Measurements from ENCODE around the gene LNP1. TPM values are rescaled to one million over a fixed set of nuclear protein-coding genes. Genes with fewer than 3 reads are reported as not detected.

The LNP1 gene
- total RNA-seq, 1 donor from 2014 or later = 1.9 TPM

- Histone ChIP-seq H3K36me3 (no peaks in the 10 kb centered on the region), H3K27me3 (no peaks in the 10 kb centered on the region), H3K4me3 (no peak overlapping the region), H3K4me1 (no peaks in the 10 kb centered on the region), H3K27ac (no peak overlapping the region), H3K9me3 (peaks cover 3% of the 10 kb centered on the region)
- intact Hi-C loops (cut with DNase I) = no loop called here
- TF ChIP-seq, protein P1, sequence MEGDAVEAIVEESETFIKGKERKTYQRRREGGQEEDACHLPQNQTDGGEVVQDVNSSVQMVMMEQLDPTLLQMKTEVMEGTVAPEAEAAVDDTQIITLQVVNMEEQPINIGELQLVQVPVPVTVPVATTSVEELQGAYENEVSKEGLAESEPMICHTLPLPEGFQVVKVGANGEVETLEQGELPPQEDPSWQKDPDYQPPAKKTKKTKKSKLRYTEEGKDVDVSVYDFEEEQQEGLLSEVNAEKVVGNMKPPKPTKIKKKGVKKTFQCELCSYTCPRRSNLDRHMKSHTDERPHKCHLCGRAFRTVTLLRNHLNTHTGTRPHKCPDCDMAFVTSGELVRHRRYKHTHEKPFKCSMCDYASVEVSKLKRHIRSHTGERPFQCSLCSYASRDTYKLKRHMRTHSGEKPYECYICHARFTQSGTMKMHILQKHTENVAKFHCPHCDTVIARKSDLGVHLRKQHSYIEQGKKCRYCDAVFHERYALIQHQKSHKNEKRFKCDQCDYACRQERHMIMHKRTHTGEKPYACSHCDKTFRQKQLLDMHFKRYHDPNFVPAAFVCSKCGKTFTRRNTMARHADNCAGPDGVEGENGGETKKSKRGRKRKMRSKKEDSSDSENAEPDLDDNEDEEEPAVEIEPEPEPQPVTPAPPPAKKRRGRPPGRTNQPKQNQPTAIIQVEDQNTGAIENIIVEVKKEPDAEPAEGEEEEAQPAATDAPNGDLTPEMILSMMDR (IDR thresholded peaks at IDR 0.05) = no peak
- ATAC-seq = no peak
- DNase-seq = no peak
These were observed 12.3 kb downstream of the LNP1 start for GRCh38 chr3:100413613-100414012.

DNA sequence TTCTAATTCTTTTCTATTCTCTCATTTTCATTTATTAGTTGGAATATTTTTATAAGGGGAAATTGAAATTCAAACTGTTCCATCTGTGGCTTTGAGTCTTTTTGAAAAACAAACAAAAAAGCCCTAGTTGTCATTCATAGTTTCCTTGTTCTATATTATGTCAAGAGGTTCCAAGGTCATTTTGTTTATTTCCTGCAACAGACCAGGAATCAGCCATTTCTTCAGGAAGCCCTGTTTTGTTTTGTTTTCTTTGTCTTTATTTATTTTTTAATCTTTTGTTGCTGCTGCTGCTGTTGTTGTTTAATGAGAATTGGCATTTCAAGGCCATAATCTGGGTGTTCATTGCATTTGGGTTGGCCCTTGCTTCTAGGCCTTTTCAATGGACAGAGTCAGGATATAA lies 14.8 kb downstream of the LNP1 start:
- H3K4me1 ChIP-seq = no peaks in the 10 kb centered on the region
- DNase-seq (no peak), ATAC-seq (no peak)
- no peak overlapping the region for H3K4me3 ChIP-seq
- H3K9me3 ChIP-seq = peaks cover 3% of the 10 kb centered on the region
- TF ChIP-seq, protein P1 (IDR thresholded peaks at IDR 0.05) = no peak
- intact Hi-C loops (cut with DNase I) = no loop called here
- H3K36me3 ChIP-seq = no peaks in the 10 kb centered on the region
- H3K27ac ChIP-seq = no peak overlapping the region
- H3K27me3 ChIP-seq = no peaks in the 10 kb centered on the region

DNA sequence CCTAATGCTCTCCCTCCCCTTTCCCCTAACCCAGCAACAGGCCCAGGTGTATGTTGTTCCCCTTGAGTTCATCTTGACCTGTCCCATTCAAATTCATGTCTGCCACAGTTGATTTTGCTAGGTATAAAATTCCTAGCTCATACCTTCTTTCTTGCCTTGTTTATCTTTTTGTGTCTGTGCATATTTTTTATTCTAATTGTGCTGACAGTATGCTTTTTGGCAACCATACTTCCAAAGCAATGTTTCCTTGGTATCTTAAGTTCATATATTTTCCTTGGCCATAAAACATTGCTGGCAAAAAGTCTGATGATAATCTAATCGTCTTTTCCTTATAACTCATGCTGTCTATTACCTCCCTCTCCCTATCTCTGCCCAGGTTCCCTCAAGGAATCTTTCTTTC lies 15.5 kb downstream of the LNP1 start:
- Histone ChIP-seq H3K27me3 (no peaks in the 10 kb centered on the region), H3K9me3 (peaks cover under 1% of the 10 kb centered on the region), H3K27ac (no peak overlapping the region), H3K36me3 (no peaks in the 10 kb centered on the region), H3K4me1 (no peaks in the 10 kb centered on the region), H3K4me3 (no peak overlapping the region)
- intact Hi-C loops (cut with DNase I) = no loop called here
- DNase-seq (no peak), ATAC-seq (no peak)
- TF ChIP-seq, protein P1 (IDR thresholded peaks at IDR 0.05) = no peak

DNA sequence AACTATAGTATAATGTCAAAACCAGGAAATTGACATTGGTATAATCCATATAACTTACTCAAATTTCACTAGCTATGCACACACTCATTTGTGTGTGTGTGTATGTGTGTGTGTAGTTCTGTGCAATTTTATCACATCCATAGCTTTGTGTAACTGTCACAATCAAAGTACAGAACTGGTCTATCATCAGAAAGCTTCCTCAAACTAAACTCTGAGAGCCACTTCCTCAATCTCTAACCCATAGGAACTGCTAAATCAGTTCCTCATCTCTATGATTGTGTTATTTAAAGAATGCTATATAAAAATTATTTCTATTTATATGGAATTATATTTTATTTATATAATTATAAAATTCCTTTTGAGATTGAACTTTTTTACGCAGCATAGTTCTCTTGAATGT lies 18.1 kb downstream of the LNP1 start:
- Histone ChIP-seq H3K27me3 (no peaks in the 10 kb centered on the region), H3K4me1 (no peaks in the 10 kb centered on the region), H3K9me3 (no peaks in the 10 kb centered on the region), H3K4me3 (no peak overlapping the region), H3K27ac (no peak overlapping the region), H3K36me3 (no peaks in the 10 kb centered on the region)
- DNase-seq (no peak), ATAC-seq (peak; percentile 67)
- intact Hi-C loops (cut with DNase I) = no loop called here
- TF ChIP-seq, protein P1 (IDR thresholded peaks at IDR 0.05) = no peak

- DNase-seq (no peak), ATAC-seq (no peak)
- Histone ChIP-seq H3K27ac (no peak overlapping the region), H3K4me1 (no peaks in the 10 kb centered on the region), H3K27me3 (no peaks in the 10 kb centered on the region), H3K9me3 (no peaks in the 10 kb centered on the region), H3K36me3 (no peaks in the 10 kb centered on the region), H3K4me3 (no peak overlapping the region)
- TF ChIP-seq, protein P1 (IDR thresholded peaks at IDR 0.05) = no peak
- intact Hi-C loops (cut with DNase I) = no loop called here
These were observed 19.5 kb downstream of the LNP1 start for GRCh38 chr3:100420885-100421284.

DNA sequence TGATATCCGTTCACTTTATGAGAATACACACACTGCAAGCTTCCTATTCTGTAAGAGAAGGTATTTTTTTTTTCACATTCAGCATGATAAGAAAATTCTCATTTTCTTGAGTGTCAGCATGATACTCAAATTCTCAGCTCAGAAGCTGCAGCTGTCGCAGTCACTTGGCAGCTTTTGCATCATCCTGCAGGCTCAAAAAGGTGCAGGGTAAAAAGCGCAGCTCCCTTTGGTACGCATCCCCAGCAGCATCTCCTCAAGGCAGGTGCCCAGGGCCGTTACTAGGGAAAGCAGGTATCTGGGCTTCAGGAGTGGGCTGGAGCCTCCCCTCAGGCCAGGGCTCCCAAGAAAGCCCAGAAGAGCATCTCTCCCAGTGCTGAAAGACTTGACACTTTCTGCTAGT lies 22.3 kb downstream of the LNP1 start:
- no peak overlapping the region for H3K27ac ChIP-seq
- no peaks in the 10 kb centered on the region for H3K36me3 ChIP-seq
- no peak for DNase-seq
- H3K27me3 ChIP-seq = no peaks in the 10 kb centered on the region
- no peaks in the 10 kb centered on the region for H3K9me3 ChIP-seq
- intact Hi-C loops (cut with DNase I) = no loop called here
- no peak overlapping the region for H3K4me3 ChIP-seq
- H3K4me1 ChIP-seq = no peaks in the 10 kb centered on the region
- TF ChIP-seq, protein P1 (IDR thresholded peaks at IDR 0.05) = no peak
- ATAC-seq = no peak
